ENCODE data around the gene OAS1.

OAS1 gene

GRCh38 chr12:112869091-112869490 is 37.7 kb upstream of the OAS1 start:
- no peak overlapping the region for H3K4me3 ChIP-seq (ENCODE audit: low read length)
- H3K4me2 ChIP-seq (ENCODE audit: low read length) = no peak overlapping the region
- no peaks in the 10 kb centered on the region for H4K20me1 ChIP-seq (ENCODE audit: control insufficient read depth, insufficient read depth, low read depth, low read length)
- peaks cover 7% of the 10 kb centered on the region for H3K4me1 ChIP-seq (ENCODE audit: control insufficient read depth, low read length)
- no peaks in the 10 kb centered on the region for H3K9me2 ChIP-seq (replicated peaks; ENCODE audit: control insufficient read depth, low read length)
- peaks cover 42% of the 10 kb centered on the region for H3K27me3 ChIP-seq (ENCODE audit: control insufficient read depth, low read length)
- no peaks in the 10 kb centered on the region for H3K36me3 ChIP-seq (ENCODE audit: control insufficient read depth, low read length)
- no peaks in the 10 kb centered on the region for H3K9me3 ChIP-seq (ENCODE audit: control insufficient read depth, insufficient read depth, low read length)
- H3F3A ChIP-seq (ENCODE audit: control insufficient read depth, insufficient read depth) = no peaks in the 10 kb centered on the region
- TF ChIP-seq EZH2phosphoT487 (IDR thresholded peaks at IDR 0.05; ENCODE audit: borderline replicate concordance, low read length) (no peak), CTCF (IDR thresholded peaks at IDR 0.05; ENCODE audit: low read depth, low read length, poor library complexity, severe bottlenecking) (no peak)
- H3K79me2 ChIP-seq (ENCODE audit: control insufficient read depth, low read length) = no peaks in the 10 kb centered on the region
- H3K27ac ChIP-seq (ENCODE audit: low read depth, low read length) = no peak overlapping the region

GRCh38 chr12:112869778-112870177 is 37.0 kb upstream of the OAS1 start:
- no peaks in the 10 kb centered on the region for H3K9me3 ChIP-seq (ENCODE audit: control insufficient read depth, insufficient read depth, low read length)
- H3K4me3 ChIP-seq (ENCODE audit: low read length) = no peak overlapping the region
- no peaks in the 10 kb centered on the region for H4K20me1 ChIP-seq (ENCODE audit: control insufficient read depth, insufficient read depth, low read depth, low read length)
- TF ChIP-seq EZH2phosphoT487 (IDR thresholded peaks at IDR 0.05; ENCODE audit: borderline replicate concordance, low read length) (no peak), CTCF (IDR thresholded peaks at IDR 0.05; ENCODE audit: low read depth, low read length, poor library complexity, severe bottlenecking) (no peak)
- H3K4me1 ChIP-seq (ENCODE audit: control insufficient read depth, low read length) = peaks cover 7% of the 10 kb centered on the region
- H3K9me2 ChIP-seq (replicated peaks; ENCODE audit: control insufficient read depth, low read length) = no peaks in the 10 kb centered on the region
- H3K79me2 ChIP-seq (ENCODE audit: control insufficient read depth, low read length) = no peaks in the 10 kb centered on the region
- no peaks in the 10 kb centered on the region for H3F3A ChIP-seq (ENCODE audit: control insufficient read depth, insufficient read depth)
- H3K36me3 ChIP-seq (ENCODE audit: control insufficient read depth, low read length) = no peaks in the 10 kb centered on the region
- no peak overlapping the region for H3K27ac ChIP-seq (ENCODE audit: low read depth, low read length)
- peaks cover 42% of the 10 kb centered on the region for H3K27me3 ChIP-seq (ENCODE audit: control insufficient read depth, low read length)
- no peak overlapping the region for H3K4me2 ChIP-seq (ENCODE audit: low read length)

GRCh38 chr12:112870267-112870980 is 36.3 kb upstream of the OAS1 start:
- no peaks in the 10 kb centered on the region for H4K20me1 ChIP-seq (ENCODE audit: control insufficient read depth, insufficient read depth, low read depth, low read length)
- H3K79me2 ChIP-seq (ENCODE audit: control insufficient read depth, low read length) = no peaks in the 10 kb centered on the region
- H3K27ac ChIP-seq (ENCODE audit: low read depth, low read length) = no peak overlapping the region
- H3K4me2 ChIP-seq (ENCODE audit: low read length) = peak overlapping the region; percentile 13; the same call in 1 of the 2 replicates
- H3K27me3 ChIP-seq (ENCODE audit: control insufficient read depth, low read length) = peaks cover 45% of the 10 kb centered on the region
- peaks cover 7% of the 10 kb centered on the region for H3K4me1 ChIP-seq (ENCODE audit: control insufficient read depth, low read length)
- H3K4me3 ChIP-seq (ENCODE audit: low read length) = no peak overlapping the region
- no peaks in the 10 kb centered on the region for H3F3A ChIP-seq (ENCODE audit: control insufficient read depth, insufficient read depth)
- H3K9me2 ChIP-seq (replicated peaks; ENCODE audit: control insufficient read depth, low read length) = no peaks in the 10 kb centered on the region
- no peaks in the 10 kb centered on the region for H3K9me3 ChIP-seq (ENCODE audit: control insufficient read depth, insufficient read depth, low read length)
- H3K36me3 ChIP-seq (ENCODE audit: control insufficient read depth, low read length) = no peaks in the 10 kb centered on the region
- no peak for TF ChIP-seq EZH2phosphoT487 (IDR thresholded peaks at IDR 0.05; ENCODE audit: borderline replicate concordance, low read length)

DNA sequence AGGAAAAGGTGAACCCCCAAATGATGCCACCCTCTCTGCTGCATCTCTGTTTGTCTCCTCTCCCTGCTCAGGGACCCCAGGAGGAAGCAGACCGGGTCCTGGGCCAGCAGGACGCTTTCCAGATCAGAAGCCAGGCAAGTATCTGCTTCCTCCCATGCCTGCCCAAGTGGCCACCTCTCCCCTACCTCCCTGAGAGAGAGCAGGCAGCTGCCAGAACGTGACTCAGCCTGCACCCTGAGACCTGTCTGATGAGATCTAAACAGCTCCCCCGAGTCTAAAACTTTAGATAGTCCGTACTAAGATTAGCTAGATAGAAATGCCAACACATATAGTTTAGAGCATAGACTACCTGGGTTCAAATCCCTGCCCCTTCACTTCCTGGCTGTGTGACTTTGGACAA is 31.2 kb upstream of the OAS1 start:
- H3K9me3 ChIP-seq (ENCODE audit: control insufficient read depth, insufficient read depth, low read length) = no peaks in the 10 kb centered on the region
- no peak overlapping the region for H3K4me3 ChIP-seq (ENCODE audit: low read length)
- no peaks in the 10 kb centered on the region for H3F3A ChIP-seq (ENCODE audit: control insufficient read depth, insufficient read depth)
- H4K20me1 ChIP-seq (ENCODE audit: control insufficient read depth, insufficient read depth, low read depth, low read length) = no peaks in the 10 kb centered on the region
- no peaks in the 10 kb centered on the region for H3K79me2 ChIP-seq (ENCODE audit: control insufficient read depth, low read length)
- no peak for TF ChIP-seq CTCF (IDR thresholded peaks at IDR 0.05; ENCODE audit: low read depth, low read length, poor library complexity, severe bottlenecking)
- TF ChIP-seq EZH2phosphoT487 (IDR thresholded peaks at IDR 0.05; ENCODE audit: borderline replicate concordance, low read length) = no peak
- H3K27ac ChIP-seq (ENCODE audit: low read depth, low read length) = no peak overlapping the region
- H3K27me3 ChIP-seq (ENCODE audit: control insufficient read depth, low read length) = peaks cover 67% of the 10 kb centered on the region
- peaks cover 3% of the 10 kb centered on the region for H3K4me1 ChIP-seq (ENCODE audit: control insufficient read depth, low read length)
- no peaks in the 10 kb centered on the region for H3K36me3 ChIP-seq (ENCODE audit: control insufficient read depth, low read length)
- no peaks in the 10 kb centered on the region for H3K9me2 ChIP-seq (replicated peaks; ENCODE audit: control insufficient read depth, low read length)
- no peak overlapping the region for H3K4me2 ChIP-seq (ENCODE audit: low read length)

Measured in DOHH2 (cell line).